ENCODE measurements around the gene PLEK. TPM values are rescaled to one million over a fixed set of nuclear protein-coding genes. Genes with fewer than 3 reads are reported as not detected.
"Not testable (repeated sequence)": the region's sequence is repeated elsewhere in the genome, so short reads cannot be mapped to it uniquely, and the experiment has no call there.

The PLEK gene
- polyA plus RNA-seq, 4 donors: 3.5 to 7.2 (median 5.9) TPM

GRCh38 chr2:68383778-68384177 is 18.7 kb downstream of the PLEK start:
- DNase-seq (ENCODE audit: low read depth in 4 of 4, low spot score in 2 of 4): no peak

DNA sequence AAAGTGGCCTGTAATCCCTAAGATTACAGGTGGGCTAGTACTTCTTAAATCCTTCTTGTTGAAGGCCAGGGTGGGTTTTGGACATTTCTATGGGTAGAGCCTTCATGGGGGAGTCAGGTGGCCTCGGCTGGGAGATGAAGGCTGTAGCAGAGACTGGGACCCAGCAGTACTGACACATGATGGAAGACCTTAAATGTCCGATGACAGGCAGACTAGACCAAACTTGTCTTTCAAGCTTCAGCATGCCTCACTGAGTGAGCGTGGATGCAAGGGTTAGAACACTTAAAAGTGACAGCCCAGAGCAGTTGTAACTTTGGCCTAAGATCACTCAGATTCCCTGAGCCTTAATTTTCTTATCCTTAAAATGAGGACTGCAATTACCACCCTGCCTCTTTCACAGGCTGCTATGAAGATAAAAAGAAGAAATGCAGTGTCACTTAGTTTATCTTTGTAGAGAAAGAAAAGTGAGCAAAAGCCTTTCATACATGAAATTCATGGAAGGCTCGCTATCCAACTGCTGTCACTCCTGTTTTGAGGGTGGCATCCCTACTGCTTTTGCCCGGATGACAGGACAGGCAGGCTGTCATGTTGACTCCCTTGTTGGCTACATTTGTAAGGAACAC is 19.5 kb downstream of the PLEK start:
- DNase-seq (ENCODE audit: low read depth in 4 of 4, low spot score in 2 of 4): no peak

- no peak for DNase-seq (ENCODE audit: low read depth in 4 of 4, low spot score in 2 of 4)
Measured at GRCh38 chr2:68385220-68385906, 20.3 kb downstream of the PLEK start.

DNA sequence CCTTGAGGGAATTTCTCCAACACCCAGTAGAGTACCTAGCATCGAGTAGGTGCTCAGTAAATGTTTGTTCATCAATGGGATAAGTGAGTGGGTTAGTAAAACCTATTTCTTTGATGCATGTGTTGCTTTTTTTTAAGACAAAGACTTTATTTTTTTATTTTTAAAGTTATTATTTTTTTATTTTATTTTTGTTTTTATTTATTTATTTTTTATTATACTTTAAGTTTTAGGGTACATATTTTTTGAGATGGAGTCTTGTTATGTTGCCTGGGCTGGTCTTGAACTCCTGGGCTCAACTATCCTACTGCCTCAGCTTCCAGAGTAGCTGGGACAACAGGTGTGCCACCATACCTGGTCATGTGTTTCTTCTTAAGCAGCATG is 20.8 kb downstream of the PLEK start:
- DNase-seq (ENCODE audit: low read depth in 4 of 4, low spot score in 2 of 4): no peak

DNA sequence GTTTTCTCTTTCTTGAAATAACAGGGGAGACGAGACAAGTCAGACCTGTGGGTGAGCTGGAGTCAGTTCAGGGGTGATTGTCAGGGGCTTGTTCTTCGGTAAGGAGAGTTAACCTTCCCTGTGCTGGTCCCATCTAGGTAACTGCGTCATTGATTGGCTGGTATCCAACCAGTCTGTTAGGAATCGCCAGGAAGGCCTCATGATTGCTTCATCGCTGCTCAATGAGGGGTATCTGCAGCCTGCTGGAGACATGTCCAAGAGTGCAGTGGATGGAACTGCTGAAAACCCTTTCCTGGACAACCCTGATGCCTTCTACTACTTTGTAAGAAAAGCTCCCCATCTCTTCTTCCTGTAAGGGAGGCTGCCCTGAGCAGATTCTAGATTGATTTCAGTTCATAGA is 21.3 kb downstream of the PLEK start:
- no peak for DNase-seq (ENCODE audit: low read depth in 4 of 4, low spot score in 2 of 4)

DNA sequence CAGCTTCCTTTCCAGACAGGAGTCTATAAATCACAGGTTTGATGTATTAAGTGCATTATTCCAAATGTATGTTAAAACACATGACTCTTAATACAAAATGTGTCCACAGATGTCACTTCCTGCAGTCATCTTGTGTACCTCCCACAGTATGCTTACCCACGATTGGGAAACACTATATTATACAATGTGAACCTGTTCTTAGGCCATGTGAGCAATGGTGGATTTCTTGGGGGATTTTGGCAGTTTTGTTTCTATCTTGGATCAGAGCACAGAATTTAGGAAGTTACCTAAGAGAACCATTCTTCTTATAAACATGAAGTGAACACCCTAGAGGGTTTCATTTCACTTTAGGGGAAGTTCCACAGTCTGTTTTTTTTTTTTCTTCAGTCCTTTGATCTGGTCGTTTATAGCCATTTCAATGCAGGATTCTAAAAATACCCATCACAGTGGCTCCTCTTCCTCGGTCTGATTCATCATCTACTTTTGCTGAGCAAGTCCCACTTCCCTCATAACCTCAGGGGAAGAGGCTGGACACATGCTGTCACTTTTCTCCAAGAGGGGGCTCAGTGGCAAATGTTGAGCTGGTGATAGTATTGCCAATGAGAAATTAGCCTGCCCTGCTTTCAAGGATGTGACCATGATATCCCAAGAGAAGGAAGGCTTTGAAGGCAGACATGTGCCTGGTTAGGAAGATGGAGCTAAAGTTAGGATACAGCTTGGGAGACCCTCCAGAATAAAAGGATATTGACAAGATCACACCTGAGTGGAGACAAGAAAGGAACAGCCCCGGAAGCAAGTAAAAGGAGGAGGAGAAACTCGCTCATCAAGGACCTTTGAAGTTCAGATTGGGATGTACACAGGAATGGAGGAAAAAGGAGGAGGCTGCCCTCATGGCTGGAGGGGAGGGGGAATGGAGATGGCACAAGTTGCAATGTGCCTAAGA is 22.6 kb downstream of the PLEK start:
- no peak for DNase-seq (ENCODE audit: low read depth in 4 of 4, low spot score in 2 of 4)

DNA sequence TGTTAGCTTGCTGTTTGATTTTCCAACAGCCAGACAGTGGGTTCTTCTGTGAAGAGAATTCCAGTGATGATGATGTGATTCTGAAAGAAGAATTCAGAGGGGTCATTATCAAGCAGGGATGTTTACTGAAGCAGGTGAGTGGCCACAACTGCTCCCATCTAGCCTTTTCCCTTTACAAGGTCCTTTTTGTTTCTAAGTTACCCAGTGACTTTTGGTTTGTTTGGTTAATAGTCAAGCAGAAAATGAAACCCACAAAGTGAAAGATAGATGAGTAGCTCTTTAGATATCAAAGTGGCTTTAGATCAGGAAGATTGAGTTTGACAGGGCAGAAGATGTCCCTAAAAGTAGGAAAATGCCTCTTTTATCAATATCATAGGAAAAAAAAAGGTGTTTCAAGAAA is 23.3 kb downstream of the PLEK start:
- no peak for DNase-seq (ENCODE audit: low read depth in 4 of 4, low spot score in 2 of 4)

DNA sequence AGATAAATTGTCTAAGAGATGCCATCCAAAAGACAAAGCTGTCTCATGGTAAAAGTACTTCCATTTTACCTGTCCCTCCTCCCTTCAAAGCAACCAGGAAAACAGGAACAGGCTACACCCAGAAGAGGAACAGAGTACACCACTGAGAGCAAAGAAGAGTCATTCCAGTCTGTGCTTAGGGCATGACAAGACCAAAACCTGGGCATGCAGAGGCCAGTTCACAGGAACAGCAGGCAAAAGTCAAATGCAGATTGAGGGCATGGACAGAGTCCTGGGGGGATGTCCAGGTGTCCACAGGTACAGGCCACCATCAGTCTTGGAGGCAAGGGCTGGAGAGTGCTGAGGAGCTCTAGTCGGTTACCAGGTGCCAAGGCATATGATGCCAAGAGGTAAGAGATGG is 23.7 kb downstream of the PLEK start:
- DNase-seq (ENCODE audit: low read depth in 4 of 4, low spot score in 2 of 4): no peak

DNA sequence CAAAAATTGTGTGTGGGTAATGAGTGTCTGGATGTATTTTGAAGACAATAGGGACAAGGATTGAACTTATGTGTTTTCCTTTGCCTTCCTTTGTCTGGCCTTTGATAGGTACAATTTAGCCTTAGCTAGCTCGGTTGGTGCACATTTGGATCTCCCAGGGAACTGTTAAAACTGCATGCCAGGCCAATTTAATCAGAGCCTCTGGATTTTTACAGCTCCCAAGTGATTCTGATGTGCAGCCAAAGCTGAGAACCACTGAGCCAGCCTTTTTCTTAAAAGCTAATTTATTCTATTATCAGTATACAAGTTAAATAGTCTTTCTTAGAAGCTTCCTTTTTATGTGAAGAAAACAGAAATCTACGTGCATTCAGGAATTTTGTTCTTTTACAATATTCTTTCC is 25.0 kb downstream of the PLEK start:
- DNase-seq (ENCODE audit: low read depth in 4 of 4, low spot score in 2 of 4): no peak

DNA sequence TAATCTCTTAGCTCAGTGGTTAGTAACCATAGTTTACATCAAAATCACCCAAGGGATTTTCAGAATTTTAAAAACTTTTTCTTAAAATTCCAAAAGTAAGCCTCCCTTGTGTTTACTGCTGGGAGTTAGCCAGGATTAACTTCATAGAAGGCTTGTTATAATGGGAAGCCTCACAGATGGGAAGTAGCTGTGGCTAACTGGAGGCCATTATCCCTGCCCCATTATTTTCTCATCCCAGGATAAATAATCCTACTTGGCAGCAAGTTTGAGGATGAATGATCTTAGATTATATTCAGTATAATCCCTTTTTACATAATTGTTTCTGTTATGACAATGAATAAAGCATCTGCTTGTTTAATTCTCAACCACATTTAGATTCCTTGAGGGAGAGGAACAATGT is 25.5 kb downstream of the PLEK start:
- DNase-seq (ENCODE audit: low read depth in 4 of 4, low spot score in 2 of 4): no peak

DNA sequence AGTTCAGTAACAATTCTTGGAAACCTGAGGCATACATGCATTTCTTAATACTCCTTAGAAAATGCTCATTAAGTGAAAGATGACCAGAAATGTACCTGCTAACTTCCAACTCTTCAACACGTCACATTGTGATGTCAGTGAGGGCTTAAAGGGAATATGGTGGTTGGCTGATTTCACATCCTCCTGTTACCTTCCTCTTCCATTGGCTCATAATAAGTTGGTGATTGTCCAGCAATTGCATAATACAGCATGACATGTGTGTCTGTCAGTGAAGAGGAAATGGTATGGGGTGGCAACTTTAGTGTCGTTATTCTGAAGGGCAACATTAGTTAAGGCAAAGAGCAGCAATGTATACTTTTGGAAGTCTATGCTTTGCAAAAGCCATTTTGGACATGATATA is 26.0 kb downstream of the PLEK start:
- DNase-seq (ENCODE audit: low read depth in 4 of 4, low spot score in 2 of 4): no peak

GRCh38 chr2:68391869-68392268 is 26.8 kb downstream of the PLEK start:
- no peak for DNase-seq (ENCODE audit: low read depth in 4 of 4, low spot score in 2 of 4)

GRCh38 chr2:68396093-68396492 is 31.0 kb downstream of the PLEK start:
- DNase-seq (ENCODE audit: low read depth in 4 of 4, low spot score in 2 of 4): no peak

DNA sequence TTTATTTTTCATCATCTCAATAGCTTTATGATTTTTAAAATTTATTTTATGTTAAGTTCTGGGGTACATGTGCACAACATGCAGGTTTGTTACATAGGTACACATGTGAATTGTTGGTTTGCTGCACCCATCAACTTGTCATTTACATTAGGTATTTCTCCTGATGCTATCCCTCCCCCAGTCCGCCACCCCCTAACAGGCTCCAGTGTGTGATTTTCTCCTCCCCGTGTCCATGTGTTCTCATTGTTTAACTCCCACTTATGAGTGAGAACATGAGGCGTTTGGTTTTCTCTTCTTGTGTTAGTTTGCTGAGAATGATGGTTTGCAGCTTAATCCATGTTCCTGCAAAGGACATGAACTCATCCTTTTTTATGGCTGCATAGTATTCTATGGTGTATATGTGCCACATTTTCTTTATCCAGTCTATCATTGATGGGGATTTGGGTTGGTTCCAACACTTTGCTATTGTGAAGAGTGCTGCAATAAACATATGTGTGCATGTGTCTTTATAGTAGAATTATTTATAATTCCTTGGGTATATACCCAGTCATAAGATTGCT is 32.7 kb downstream of the PLEK start:
- not testable (repeated sequence) for DNase-seq (ENCODE audit: low read depth in 4 of 4, low spot score in 2 of 4)

GRCh38 chr2:68403199-68403644 is 38.1 kb downstream of the PLEK start:
- DNase-seq (ENCODE audit: low read depth in 4 of 4, low spot score in 2 of 4): no peak

- no peak for DNase-seq (ENCODE audit: low read depth in 4 of 4, low spot score in 2 of 4)
Measured at GRCh38 chr2:68404164-68404563, 39.1 kb downstream of the PLEK start.

GRCh38 chr2:68404893-68405799 is 40.1 kb downstream of the PLEK start:
- DNase-seq (ENCODE audit: low read depth in 4 of 4, low spot score in 2 of 4): no peak

- no peak for DNase-seq (ENCODE audit: low read depth in 4 of 4, low spot score in 2 of 4)
Measured at GRCh38 chr2:68411397-68412126, 46.5 kb downstream of the PLEK start.

DNA sequence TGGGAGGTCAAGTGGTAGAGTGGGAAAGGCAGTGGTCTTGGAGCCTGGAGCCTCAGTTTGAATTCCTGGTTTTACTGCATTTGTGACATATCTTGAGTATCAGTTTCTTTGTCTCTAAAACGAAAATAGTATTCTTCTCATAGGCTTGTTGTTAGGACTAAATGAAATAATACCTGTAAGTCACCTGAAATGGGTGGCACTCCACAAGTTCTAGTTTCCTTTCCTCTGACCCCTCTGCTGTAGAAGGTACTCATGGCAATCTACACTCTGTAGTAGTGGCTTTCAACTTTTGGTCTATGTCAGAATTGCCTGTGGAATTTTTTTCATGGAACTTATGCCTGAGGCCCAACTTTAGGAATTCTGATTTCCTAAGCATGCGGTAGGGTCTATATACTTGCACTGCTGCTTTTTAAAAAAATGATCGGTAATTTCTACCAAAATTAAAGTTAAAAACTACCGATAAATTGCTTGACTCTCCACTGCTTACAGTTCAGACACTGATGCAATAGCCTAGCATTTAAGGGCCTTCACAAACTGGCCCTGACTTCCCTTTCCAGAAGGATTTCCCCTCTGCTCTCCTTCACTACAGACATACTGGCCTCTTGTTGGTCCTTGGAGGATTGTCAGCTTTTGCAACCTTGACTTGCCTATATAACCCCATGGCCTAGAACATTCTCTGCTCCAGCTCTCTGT is 47.2 kb downstream of the PLEK start:
- DNase-seq (ENCODE audit: low read depth in 4 of 4, low spot score in 2 of 4): no peak

Data from left renal cortex interstitium (tissue), 4 donors.